Measurements from ENCODE around the gene TOM1L2. TPM values are rescaled to one million over a fixed set of nuclear protein-coding genes. Genes with fewer than 3 reads are reported as not detected.

Gene TOM1L2
- total and polyA plus RNA-seq, 2 experiments from 2014 or later, result 25.5 to 31.0 TPM

- Histone ChIP-seq H3K79me2 (ENCODE audit: insufficient read depth) (no peaks in the 10 kb centered on the region), H3K4me1 (ENCODE audit: insufficient read depth) (no peaks in the 10 kb centered on the region), H3F3A (ENCODE audit: insufficient read depth) (no peaks in the 10 kb centered on the region), H3K27ac (no peak overlapping the region), H3K9ac (no peak overlapping the region), H3K4me2 (ENCODE audit: unreplicated experiment) (no peak overlapping the region), H3K36me3 (ENCODE audit: low read depth) (no peaks in the 10 kb centered on the region), H2AFZ (no peak overlapping the region), H3K9me2 (ENCODE audit: insufficient read depth) (no peaks in the 10 kb centered on the region), H3K4me3 (no peak overlapping the region), H3K9me3 (ENCODE audit: low read depth) (no peaks in the 10 kb centered on the region), H3K27me3 (replicated peaks; ENCODE audit: insufficient read depth) (no peaks in the 10 kb centered on the region), H4K20me1 (ENCODE audit: insufficient read depth) (no peaks in the 10 kb centered on the region)
- 95 to 96% methylated on average over 12 of the region's 12 CpGs for WGBS, 2 experiments (ENCODE audit: low coverage in 1 of 2, low lambda C conversion rate in 2 of 2, missing lambda C conversion rate in 2 of 2)
- DNase-seq, result no peak
- in situ Hi-C loops (cut with MboI), result no loop called here
- no peak for TF ChIP-seq EZH2phosphoT487 (IDR thresholded peaks at IDR 0.05; ENCODE audit: insufficient read depth, low read depth)
- no peak for TF ChIP-seq EZH2 (IDR thresholded peaks at IDR 0.05; ENCODE audit: insufficient read depth, poor library complexity, severe bottlenecking)
Observed at GRCh38 chr17:17800504-17801021, 171.6 kb downstream of the TOM1L2 start.

- no peak overlapping the region for H3K9ac ChIP-seq
- H3K79me2 ChIP-seq (ENCODE audit: insufficient read depth), result no peaks in the 10 kb centered on the region
- H3K4me1 ChIP-seq (ENCODE audit: insufficient read depth), result no peaks in the 10 kb centered on the region
- H3K36me3 ChIP-seq (ENCODE audit: low read depth), result no peaks in the 10 kb centered on the region
- no peak for TF ChIP-seq EZH2 (IDR thresholded peaks at IDR 0.05; ENCODE audit: insufficient read depth, poor library complexity, severe bottlenecking)
- no peak for TF ChIP-seq EZH2phosphoT487 (IDR thresholded peaks at IDR 0.05; ENCODE audit: insufficient read depth, low read depth)
- in situ Hi-C loops (cut with MboI), result no loop called here
- H4K20me1 ChIP-seq (ENCODE audit: insufficient read depth), result no peaks in the 10 kb centered on the region
- H3K9me2 ChIP-seq (ENCODE audit: insufficient read depth), result no peaks in the 10 kb centered on the region
- H3K27ac ChIP-seq, result no peak overlapping the region
- 84 to 85% methylated on average over 15 to 16 of the region's 16 CpGs for WGBS, 2 experiments (ENCODE audit: low coverage in 1 of 2, low lambda C conversion rate in 2 of 2, missing lambda C conversion rate in 2 of 2)
- H2AFZ ChIP-seq, result no peak overlapping the region
- H3K9me3 ChIP-seq (ENCODE audit: low read depth), result no peaks in the 10 kb centered on the region
- DNase-seq, result no peak
- no peak overlapping the region for H3K4me2 ChIP-seq (ENCODE audit: unreplicated experiment)
- no peaks in the 10 kb centered on the region for H3K27me3 ChIP-seq (replicated peaks; ENCODE audit: insufficient read depth)
- no peaks in the 10 kb centered on the region for H3F3A ChIP-seq (ENCODE audit: insufficient read depth)
- no peak overlapping the region for H3K4me3 ChIP-seq
Observed at GRCh38 chr17:17798573-17799255, 173.5 kb downstream of the TOM1L2 start.

GRCh38 chr17:17798010-17798556, 174.1 kb downstream of the TOM1L2 start:
- Histone ChIP-seq H3K4me3 (no peak overlapping the region), H3F3A (ENCODE audit: insufficient read depth) (no peaks in the 10 kb centered on the region), H3K27me3 (replicated peaks; ENCODE audit: insufficient read depth) (no peaks in the 10 kb centered on the region), H4K20me1 (ENCODE audit: insufficient read depth) (no peaks in the 10 kb centered on the region), H3K27ac (no peak overlapping the region), H2AFZ (no peak overlapping the region), H3K9me3 (ENCODE audit: low read depth) (no peaks in the 10 kb centered on the region), H3K4me2 (ENCODE audit: unreplicated experiment) (no peak overlapping the region), H3K4me1 (ENCODE audit: insufficient read depth) (no peaks in the 10 kb centered on the region), H3K79me2 (ENCODE audit: insufficient read depth) (no peaks in the 10 kb centered on the region), H3K9ac (no peak overlapping the region), H3K36me3 (ENCODE audit: low read depth) (no peaks in the 10 kb centered on the region), H3K9me2 (ENCODE audit: insufficient read depth) (no peaks in the 10 kb centered on the region)
- in situ Hi-C loops (cut with MboI), result no loop called here
- no peak for DNase-seq
- WGBS, 2 experiments (ENCODE audit: low coverage in 1 of 2, low lambda C conversion rate in 2 of 2, missing lambda C conversion rate in 2 of 2), result 88 to 91% methylated on average over 25 of the region's 25 CpGs
- no peak for TF ChIP-seq EZH2phosphoT487 (IDR thresholded peaks at IDR 0.05; ENCODE audit: insufficient read depth, low read depth)
- TF ChIP-seq EZH2 (IDR thresholded peaks at IDR 0.05; ENCODE audit: insufficient read depth, poor library complexity, severe bottlenecking), result no peak

GRCh38 chr17:17797119-17797809, 174.9 kb downstream of the TOM1L2 start:
- Histone ChIP-seq H3K79me2 (ENCODE audit: insufficient read depth) (no peaks in the 10 kb centered on the region), H3K36me3 (ENCODE audit: low read depth) (no peaks in the 10 kb centered on the region), H3K9ac (no peak overlapping the region), H2AFZ (no peak overlapping the region), H3K27me3 (replicated peaks; ENCODE audit: insufficient read depth) (no peaks in the 10 kb centered on the region), H3K4me1 (ENCODE audit: insufficient read depth) (no peaks in the 10 kb centered on the region), H3K9me2 (ENCODE audit: insufficient read depth) (no peaks in the 10 kb centered on the region), H3F3A (ENCODE audit: insufficient read depth) (no peaks in the 10 kb centered on the region), H3K4me3 (no peak overlapping the region), H4K20me1 (ENCODE audit: insufficient read depth) (no peaks in the 10 kb centered on the region), H3K9me3 (ENCODE audit: low read depth) (no peaks in the 10 kb centered on the region), H3K27ac (no peak overlapping the region), H3K4me2 (ENCODE audit: unreplicated experiment) (no peak overlapping the region)
- 91 to 92% methylated on average over 30 of the region's 30 CpGs for WGBS, 2 experiments (ENCODE audit: low coverage in 1 of 2, low lambda C conversion rate in 2 of 2, missing lambda C conversion rate in 2 of 2)
- in situ Hi-C loops (cut with MboI), result no loop called here
- TF ChIP-seq EZH2 (IDR thresholded peaks at IDR 0.05; ENCODE audit: insufficient read depth, poor library complexity, severe bottlenecking) (no peak), EZH2phosphoT487 (IDR thresholded peaks at IDR 0.05; ENCODE audit: insufficient read depth, low read depth) (no peak)
- DNase-seq, result no peak
